Measurements from ENCODE around the gene SPDYC.

The SPDYC gene

DNA sequence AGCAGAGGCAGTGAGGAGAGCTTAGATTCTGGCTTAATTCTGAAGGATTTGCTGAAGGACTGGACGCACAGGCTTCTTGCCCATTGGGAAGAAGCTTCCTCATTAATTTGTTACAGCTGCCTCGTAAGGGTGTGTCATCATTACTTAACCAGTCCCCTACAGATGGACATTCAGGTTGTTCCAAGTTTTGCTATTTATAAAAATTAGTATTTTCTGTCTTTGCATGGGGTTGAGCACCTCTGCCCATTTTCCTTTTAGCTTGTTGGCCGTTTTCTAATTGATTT lies 49.8 kb downstream of the SPDYC start:
- no peaks in the 10 kb centered on the region for H3K9me3 ChIP-seq
- TF ChIP-seq, protein P1, sequence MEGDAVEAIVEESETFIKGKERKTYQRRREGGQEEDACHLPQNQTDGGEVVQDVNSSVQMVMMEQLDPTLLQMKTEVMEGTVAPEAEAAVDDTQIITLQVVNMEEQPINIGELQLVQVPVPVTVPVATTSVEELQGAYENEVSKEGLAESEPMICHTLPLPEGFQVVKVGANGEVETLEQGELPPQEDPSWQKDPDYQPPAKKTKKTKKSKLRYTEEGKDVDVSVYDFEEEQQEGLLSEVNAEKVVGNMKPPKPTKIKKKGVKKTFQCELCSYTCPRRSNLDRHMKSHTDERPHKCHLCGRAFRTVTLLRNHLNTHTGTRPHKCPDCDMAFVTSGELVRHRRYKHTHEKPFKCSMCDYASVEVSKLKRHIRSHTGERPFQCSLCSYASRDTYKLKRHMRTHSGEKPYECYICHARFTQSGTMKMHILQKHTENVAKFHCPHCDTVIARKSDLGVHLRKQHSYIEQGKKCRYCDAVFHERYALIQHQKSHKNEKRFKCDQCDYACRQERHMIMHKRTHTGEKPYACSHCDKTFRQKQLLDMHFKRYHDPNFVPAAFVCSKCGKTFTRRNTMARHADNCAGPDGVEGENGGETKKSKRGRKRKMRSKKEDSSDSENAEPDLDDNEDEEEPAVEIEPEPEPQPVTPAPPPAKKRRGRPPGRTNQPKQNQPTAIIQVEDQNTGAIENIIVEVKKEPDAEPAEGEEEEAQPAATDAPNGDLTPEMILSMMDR (IDR thresholded peaks at IDR 0.05): no peak
- peaks cover 8% of the 10 kb centered on the region for H3K36me3 ChIP-seq
- H3K4me3 ChIP-seq (ENCODE audit: low read depth in 1 of 2, low read length in 1 of 2): no peak overlapping the region
- peaks cover 60 to 66% of the 10 kb centered on the region in 2 experiments for H3K4me1 ChIP-seq (ENCODE audit: control insufficient read depth in 1 of 2, insufficient read depth in 1 of 2, low read depth in 1 of 2, low read length in 1 of 2)
- no peak overlapping the region for H3K27ac ChIP-seq
- no peaks in the 10 kb centered on the region for H3K27me3 ChIP-seq

DNA sequence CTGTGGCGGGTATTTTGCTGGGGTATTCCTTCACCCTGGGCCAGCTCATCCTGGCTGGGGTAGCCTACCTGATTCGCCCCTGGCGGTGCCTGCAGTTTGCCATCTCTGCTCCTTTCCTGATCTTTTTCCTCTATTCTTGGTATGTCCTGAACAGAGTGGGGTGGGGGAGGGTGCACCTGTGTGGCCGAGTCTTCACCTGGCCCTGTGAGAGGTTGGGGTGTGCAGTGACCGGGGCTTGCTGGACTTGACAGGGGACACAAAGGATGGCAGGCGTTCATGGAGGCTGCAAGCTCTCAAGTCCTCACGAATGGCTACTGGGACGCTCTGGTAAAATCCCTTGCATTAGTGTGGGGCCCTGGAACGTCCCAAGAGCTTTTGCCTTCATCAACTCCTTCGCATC lies 51.0 kb downstream of the SPDYC start:
- Histone ChIP-seq H3K9me3 (no peaks in the 10 kb centered on the region), H3K27me3 (no peaks in the 10 kb centered on the region), H3K36me3 (peaks cover 8% of the 10 kb centered on the region), H3K27ac (peak overlapping the region; percentile 78), H3K4me1 (ENCODE audit: control insufficient read depth in 1 of 2, insufficient read depth in 1 of 2, low read depth in 1 of 2, low read length in 1 of 2) (peaks cover 61 to 69% of the 10 kb centered on the region in 2 experiments), H3K4me3 (ENCODE audit: low read depth in 1 of 2, low read length in 1 of 2) (no peak overlapping the region)
- TF ChIP-seq, protein P1 (IDR thresholded peaks at IDR 0.05): no peak

Measured in neutrophil (primary cell).